Aorta (tissue), 5 donors: ENCODE results near the gene CPNE9. TPM values are rescaled to one million over a fixed set of nuclear protein-coding genes. Genes with fewer than 3 reads are reported as not detected.

ENCODE experiments used
- ATAC-seq: fragments of 200-7000 bp; cut with Tn5 transposase; one replicate; pipeline ENCODE4 v1.9.1; 2022; ENCODE audit warnings: moderate library complexity; ENCODE audit not compliant: low FRiP score
- DNase-seq, 2 donors: peaks; one replicate each; pipeline ENCODE4 v3.0.0-alpha.2; 2020
- H3K27ac ChIP-seq, 2 donors: one replicate each; pipeline ENCODE4 v1.5.1; 2013; ENCODE audit warnings: low read length in 2 of 2, mild to moderate bottlenecking in 2 of 2, moderate library complexity in 2 of 2, control low read depth in 1 of 2, inconsistent platforms in 1 of 2, low read depth in 1 of 2
- H3K27me3 ChIP-seq, 2 donors: one replicate each; pipeline ENCODE4 v1.6.1; 2013; ENCODE audit warnings: control low read depth in 1 of 2, low read length in 1 of 2, mild to moderate bottlenecking in 1 of 2, moderate library complexity in 1 of 2; ENCODE audit not compliant: insufficient read depth in 2 of 2, control insufficient read depth in 1 of 2
- H3K36me3 ChIP-seq, 2 donors: one replicate each; pipeline ENCODE4 v1.6.1; 2013; ENCODE audit warnings: control low read depth in 1 of 2, low read length in 1 of 2, mild to moderate bottlenecking in 1 of 2; ENCODE audit not compliant: insufficient read depth in 2 of 2, control insufficient read depth in 1 of 2
- H3K4me1 ChIP-seq, 2 donors: one replicate each; pipeline ENCODE4 v1.6.1; 2013; ENCODE audit warnings: low read length in 2 of 2, control low read depth in 1 of 2, mild to moderate bottlenecking in 1 of 2, moderate library complexity in 1 of 2; ENCODE audit not compliant: insufficient read depth in 2 of 2, control insufficient read depth in 1 of 2
- H3K4me3 ChIP-seq, 2 donors: one replicate each; pipeline ENCODE4 v1.5.1; 2013; ENCODE audit warnings: low read length in 2 of 2, control low read depth in 1 of 2, mild to moderate bottlenecking in 1 of 2
- H3K9me3 ChIP-seq: one replicate; pipeline ENCODE4 v1.6.1; 2013; ENCODE audit warnings: mild to moderate bottlenecking, low read length; ENCODE audit not compliant: control insufficient read depth
- WGBS, 2 donors: extraction: QIAGEN DNeasy Blood & Tissue Kit; methylation state at CpG; one replicate each; pipeline ENCODE4 v1.1.7; 2013; 5-methylcytosine and 5-hydroxymethylcytosine counted together
- intact Hi-C, 2 donors: fragments of 100-400 bp; cut with DNase I; formaldehyde crosslinking; loops; one replicate each; pipeline versions ENCODE4 v1.14.2 to v1.15.0; 2022
- long read RNA-seq, 2 donors: library from polyadenylated mRNA; unstranded; transcript quantifications; one replicate each; pipeline ENCODE4 v2.0.0, GENCODE V29; 2020 to 2021
- polyA plus RNA-seq, 2 donors: library from polyadenylated mRNA; stranded (reverse); fragments of 200-250 nt; gene quantifications; one replicate each; pipeline ENCODE4 v1.2.3, GENCODE V29; 2013
- total RNA-seq, 2 donors: library from RNA; stranded (reverse); fragmentation: NEBNext Ultra II Directional; extraction: Animal tissue kit (Norgen Biotek cat#: 25700); gene quantifications; one replicate each; pipeline ENCODE4 v1.2.1, GENCODE V29; 2021
- donor health status: healthy with polysubstance abuse.
- donor health status: Bipolar disorder and iron deficiency.
- donor health status: DM: no; HTN: no; CAD: no.
- donor health status: DM: no; HTN: no; CAD: no.
- donor health status: DM: yes; HTN: yes; CAD: no.

Gene CPNE9, protein sequence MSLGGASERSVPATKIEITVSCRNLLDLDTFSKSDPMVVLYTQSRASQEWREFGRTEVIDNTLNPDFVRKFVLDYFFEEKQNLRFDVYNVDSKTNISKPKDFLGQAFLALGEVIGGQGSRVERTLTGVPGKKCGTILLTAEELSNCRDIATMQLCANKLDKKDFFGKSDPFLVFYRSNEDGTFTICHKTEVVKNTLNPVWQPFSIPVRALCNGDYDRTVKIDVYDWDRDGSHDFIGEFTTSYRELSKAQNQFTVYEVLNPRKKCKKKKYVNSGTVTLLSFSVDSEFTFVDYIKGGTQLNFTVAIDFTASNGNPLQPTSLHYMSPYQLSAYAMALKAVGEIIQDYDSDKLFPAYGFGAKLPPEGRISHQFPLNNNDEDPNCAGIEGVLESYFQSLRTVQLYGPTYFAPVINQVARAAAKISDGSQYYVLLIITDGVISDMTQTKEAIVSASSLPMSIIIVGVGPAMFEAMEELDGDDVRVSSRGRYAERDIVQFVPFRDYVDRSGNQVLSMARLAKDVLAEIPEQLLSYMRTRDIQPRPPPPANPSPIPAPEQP
- total RNA-seq = not detected
- not detected for polyA plus RNA-seq
- long read RNA-seq, donor 1 = 0 reads
- long read RNA-seq, donor 2, partial matches to known transcripts = 0 of 1 reads
- long read RNA-seq, donor 2, other reads (novel, unspliced or antisense) = 1 of 1 reads

DNA sequence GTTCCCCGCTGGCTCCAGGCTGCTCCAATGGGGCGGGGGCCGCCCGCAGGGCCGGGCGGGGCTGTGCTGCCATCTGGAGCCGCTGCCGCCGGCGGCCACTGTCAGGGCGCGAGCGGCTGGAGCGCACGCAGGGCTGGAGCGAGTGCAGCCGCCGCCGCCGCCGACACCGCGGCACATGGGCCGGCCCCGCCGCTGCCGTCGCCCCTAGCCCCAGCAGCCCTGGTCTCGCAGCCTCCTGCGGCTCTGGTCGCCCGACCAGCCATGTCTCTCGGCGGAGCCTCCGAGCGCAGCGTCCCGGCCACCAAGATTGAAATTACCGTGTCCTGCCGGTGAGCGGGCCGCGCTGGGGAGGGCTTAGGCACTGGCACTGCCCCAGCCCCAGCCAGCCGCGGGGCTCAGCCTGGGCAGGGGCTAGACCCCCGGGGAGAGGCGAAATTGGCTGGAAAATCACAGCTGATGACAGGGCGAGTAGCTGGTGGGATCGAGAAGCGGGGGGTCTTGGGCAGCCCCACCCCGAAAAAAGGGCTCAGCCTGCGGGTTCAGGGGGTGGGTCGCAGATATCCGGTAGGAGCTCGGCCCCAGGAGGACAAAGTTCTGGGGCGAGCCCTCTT, at the start of gene CPNE9:
CPNE9 (plus strand) TSS at position 98 of the 611 bp plus-strand sequence; CDS start at position 262, 164 bp downstream.
- intact Hi-C loops = no loop called here
- 1% methylated on average over 52 to 56 of the region's 56 CpGs for WGBS, 2 donors
- peaks cover 0 to 5% of the 10 kb centered on the region in 2 donors for H3K36me3 ChIP-seq
- ATAC-seq = no peak
- no peaks in the 10 kb centered on the region for H3K9me3 ChIP-seq
- H3K4me1 ChIP-seq = no peaks in the 10 kb centered on the region
- no peak for DNase-seq
- H3K27me3 ChIP-seq = no peaks in the 10 kb centered on the region
- H3K4me3 ChIP-seq = no peak within 1 kb of the TSS
- no peak within 1 kb of the TSS for H3K27ac ChIP-seq

DNA sequence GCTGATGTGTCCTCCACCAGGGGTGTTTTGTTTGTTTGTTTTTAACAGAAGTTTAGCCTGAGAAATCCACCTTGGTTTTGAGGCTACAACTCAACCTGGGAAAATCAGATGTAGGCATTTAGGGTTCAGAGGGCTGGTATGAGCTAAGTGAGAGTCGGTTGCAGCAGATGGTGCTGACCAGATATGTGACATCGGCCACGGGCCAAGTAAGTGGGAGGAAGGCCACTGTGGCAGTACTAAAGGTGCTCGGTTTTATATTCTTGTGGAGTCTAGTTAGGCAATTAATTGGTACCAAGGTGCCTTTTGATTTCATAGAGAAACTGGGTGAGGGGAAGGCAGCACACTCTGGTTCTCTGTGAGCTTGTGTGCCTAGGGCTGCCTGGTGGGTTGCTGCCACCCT, 43.8 kb upstream of the CPNE9 start:
- WGBS, 2 donors = 88 to 92% methylated on average over 4 of the region's 4 CpGs
- DNase-seq = no peak
- intact Hi-C loops = no loop called here
- H3K4me1 ChIP-seq = no peaks in the 10 kb centered on the region
- no peaks in the 10 kb centered on the region for H3K27me3 ChIP-seq
- peaks cover 8 to 17% of the 10 kb centered on the region in 2 donors for H3K36me3 ChIP-seq
- no peak for ATAC-seq
- no peak overlapping the region for H3K27ac ChIP-seq
- H3K4me3 ChIP-seq = no peak overlapping the region
- peaks cover 2% of the 10 kb centered on the region for H3K9me3 ChIP-seq

DNA sequence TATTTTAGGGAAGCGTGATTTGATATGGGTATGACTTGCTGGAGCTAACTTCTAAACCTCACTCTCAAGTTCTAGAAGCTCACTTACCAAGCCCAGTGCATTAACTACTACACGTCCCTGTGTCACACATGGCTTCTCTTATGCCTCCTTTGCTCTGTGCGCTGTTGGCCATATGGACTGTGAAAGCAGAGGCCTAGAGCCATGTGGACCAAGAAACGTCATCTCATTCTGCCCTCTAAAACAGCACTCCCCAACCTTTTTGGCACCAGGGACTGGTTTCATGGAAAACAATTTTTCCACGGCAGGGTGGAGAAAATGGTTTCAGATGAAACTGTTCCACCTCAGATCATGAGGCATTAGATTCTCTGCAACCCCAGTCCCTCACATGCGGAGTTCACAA, 42.7 kb upstream of the CPNE9 start:
- peaks cover 8 to 17% of the 10 kb centered on the region in 2 donors for H3K36me3 ChIP-seq

DNA sequence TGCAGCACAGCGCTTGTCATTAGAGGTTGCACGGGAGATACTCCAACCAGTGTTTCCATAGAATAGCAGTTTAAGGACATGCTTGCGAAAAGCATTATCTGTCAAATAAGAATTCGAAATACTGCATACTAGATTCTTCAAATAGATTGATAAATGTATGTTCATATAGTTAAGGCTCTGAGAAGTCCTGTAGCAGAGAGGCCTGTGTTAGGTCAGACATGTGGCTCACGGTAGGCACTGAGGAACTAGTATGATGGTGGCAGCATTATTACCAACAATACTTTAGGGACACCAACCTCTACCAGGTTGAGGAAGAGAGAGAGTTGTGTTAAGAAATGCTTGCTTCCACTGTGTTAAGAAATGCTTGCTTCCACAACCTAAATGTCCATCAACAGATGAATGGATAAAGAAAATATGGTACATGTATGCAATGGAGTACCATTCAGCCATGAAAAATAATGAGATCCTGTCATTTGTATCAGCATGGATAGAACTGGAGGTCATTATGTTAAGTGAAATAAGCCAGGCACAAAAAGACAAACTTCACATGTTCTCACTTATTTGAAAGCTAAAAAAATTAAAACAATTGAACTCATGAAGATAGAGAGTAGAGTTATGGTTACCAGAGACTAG, 39.4 kb upstream of the CPNE9 start:
- Histone ChIP-seq H3K36me3 (peaks cover 4 to 16% of the 10 kb centered on the region in 2 donors), H3K27ac (no peak overlapping the region), H3K9me3 (peaks cover 2% of the 10 kb centered on the region), H3K4me1 (no peaks in the 10 kb centered on the region), H3K27me3 (no peaks in the 10 kb centered on the region), H3K4me3 (no peak overlapping the region)
- 96 to 97% methylated on average over 5 of the region's 5 CpGs for WGBS, 2 donors
- intact Hi-C loops = no loop called here
- DNase-seq = no peak
- no peak for ATAC-seq

More for the DNA sequence above, 42.7 kb upstream of the CPNE9 start:
- no peak for DNase-seq
- intact Hi-C loops = no loop called here
- H3K4me3 ChIP-seq = no peak overlapping the region
- ATAC-seq = no peak
- H3K27ac ChIP-seq = no peak overlapping the region
- peaks cover 2% of the 10 kb centered on the region for H3K9me3 ChIP-seq
- H3K27me3 ChIP-seq = no peaks in the 10 kb centered on the region
- H3K4me1 ChIP-seq = no peaks in the 10 kb centered on the region
- 76 to 77% methylated on average over 6 of the region's 6 CpGs for WGBS, 2 donors

DNA sequence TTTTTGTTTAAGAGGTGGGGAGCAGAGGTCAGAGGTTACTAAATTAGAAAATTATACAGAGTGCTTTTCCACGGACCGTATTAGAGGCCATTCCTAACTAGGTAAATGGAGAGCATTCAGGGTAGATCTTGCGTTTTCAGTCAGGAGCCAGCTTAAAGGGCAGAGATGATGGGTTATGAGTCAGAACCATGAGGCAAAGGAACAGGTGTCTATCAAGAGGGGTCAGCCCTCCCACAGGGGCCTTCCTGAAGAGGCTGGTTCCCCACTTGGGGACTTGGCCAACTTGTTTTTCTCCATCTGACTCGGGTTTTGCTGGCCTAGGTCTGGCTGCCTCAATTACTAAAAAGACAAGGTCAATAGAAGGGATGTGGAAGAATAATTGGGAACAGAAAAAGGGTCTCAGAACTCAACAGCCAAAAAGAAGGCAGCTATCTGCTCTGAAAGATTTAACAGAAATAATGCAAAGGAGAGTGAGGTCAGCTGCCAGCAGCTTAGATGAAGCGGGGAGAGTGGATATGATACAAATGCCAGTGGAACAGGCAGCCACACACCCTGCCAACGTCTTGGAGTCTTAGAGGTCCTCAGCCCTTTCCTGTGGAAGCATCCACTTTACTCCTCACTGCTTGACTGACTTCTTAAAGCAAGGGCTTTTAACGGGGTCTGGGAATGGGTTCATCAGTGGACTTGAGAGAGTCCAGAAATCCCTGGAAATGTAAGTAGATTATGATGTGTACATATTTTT, 36.8 kb upstream of the CPNE9 start:
- H3K36me3 ChIP-seq = peaks cover 7 to 12% of the 10 kb centered on the region in 2 donors
- H3K27me3 ChIP-seq = no peaks in the 10 kb centered on the region
- intact Hi-C loops = no loop called here
- no peak overlapping the region for H3K4me3 ChIP-seq
- 77 to 79% methylated on average over 7 of the region's 7 CpGs for WGBS, 2 donors
- no peaks in the 10 kb centered on the region for H3K9me3 ChIP-seq
- H3K4me1 ChIP-seq = peaks cover 5% of the 10 kb centered on the region in 2 donors
- no peak for ATAC-seq
- no peak for DNase-seq
- H3K27ac ChIP-seq = no peak overlapping the region

DNA sequence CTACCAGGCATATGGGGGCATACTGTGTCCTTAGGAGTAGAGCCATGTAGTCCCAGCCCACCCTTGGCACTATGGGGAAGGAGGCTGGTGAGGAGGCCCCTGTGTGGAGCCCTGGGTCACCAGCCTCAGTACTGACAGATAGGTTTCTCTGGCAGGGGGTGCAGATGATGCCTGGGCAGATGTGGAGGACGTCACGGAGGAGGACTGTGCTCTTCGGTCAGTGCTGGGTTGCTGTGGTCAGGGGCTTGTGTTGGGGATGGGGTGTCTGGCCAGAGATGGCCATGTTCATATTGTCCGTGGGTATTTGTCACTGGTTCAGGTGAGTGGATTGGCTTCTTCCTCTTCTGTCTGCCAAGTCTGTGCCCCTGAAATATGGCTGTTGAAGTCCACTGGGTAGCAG, 34.4 kb upstream of the CPNE9 start:
- H3K27ac ChIP-seq = no peak overlapping the region
- no peak overlapping the region for H3K4me3 ChIP-seq
- intact Hi-C loops = no loop called here
- DNase-seq (no peak), ATAC-seq (no peak)
- 90 to 93% methylated on average over 4 of the region's 4 CpGs for WGBS, 2 donors
- peaks cover 7 to 12% of the 10 kb centered on the region in 2 donors for H3K36me3 ChIP-seq
- no peaks in the 10 kb centered on the region for H3K9me3 ChIP-seq
- no peaks in the 10 kb centered on the region for H3K27me3 ChIP-seq
- peaks cover 5% of the 10 kb centered on the region in 2 donors for H3K4me1 ChIP-seq

DNA sequence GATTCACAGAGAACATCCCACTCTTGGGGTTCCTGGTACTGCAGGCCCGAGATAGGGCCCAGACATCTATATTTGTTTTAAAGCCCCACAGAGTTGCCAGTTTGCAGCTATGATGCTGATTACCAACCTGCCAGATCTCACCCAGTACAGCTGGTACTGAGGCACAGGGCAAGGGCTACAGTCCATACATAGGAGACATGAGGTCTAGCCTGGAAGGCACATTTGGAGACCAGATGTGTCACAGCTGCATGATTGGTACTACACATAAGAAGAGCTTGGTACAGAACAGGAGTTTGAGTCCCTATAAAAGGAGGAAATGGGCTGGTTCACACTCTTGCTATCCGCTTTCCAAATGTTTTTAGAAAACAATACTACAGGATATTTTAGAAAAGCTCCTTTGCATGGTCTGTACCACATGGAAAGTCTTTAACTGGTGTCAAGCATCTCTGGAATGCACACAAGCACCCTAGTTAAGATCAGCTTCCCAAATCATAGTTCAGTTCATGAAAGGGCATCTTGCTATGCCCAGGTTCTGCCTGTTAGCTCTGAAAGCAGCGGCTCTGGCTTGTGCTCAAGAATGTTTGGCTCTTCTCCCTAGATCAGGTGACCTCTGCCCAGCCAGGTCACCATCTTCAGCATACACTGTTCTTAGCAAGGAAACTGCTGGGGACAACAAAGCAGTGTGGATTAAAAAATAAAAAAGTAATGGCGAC, 33.8 kb upstream of the CPNE9 start:
- Histone ChIP-seq H3K4me3 (no peak overlapping the region), H3K27ac (no peak overlapping the region), H3K4me1 (peaks cover 5% of the 10 kb centered on the region in 2 donors), H3K36me3 (peaks cover 10 to 12% of the 10 kb centered on the region in 2 donors), H3K27me3 (no peaks in the 10 kb centered on the region), H3K9me3 (no peaks in the 10 kb centered on the region)
- 52 to 59% methylated on average over 4 of the region's 4 CpGs for WGBS, 2 donors
- intact Hi-C loops = no loop called here
- DNase-seq (no peak), ATAC-seq (peak; percentile 54)

DNA sequence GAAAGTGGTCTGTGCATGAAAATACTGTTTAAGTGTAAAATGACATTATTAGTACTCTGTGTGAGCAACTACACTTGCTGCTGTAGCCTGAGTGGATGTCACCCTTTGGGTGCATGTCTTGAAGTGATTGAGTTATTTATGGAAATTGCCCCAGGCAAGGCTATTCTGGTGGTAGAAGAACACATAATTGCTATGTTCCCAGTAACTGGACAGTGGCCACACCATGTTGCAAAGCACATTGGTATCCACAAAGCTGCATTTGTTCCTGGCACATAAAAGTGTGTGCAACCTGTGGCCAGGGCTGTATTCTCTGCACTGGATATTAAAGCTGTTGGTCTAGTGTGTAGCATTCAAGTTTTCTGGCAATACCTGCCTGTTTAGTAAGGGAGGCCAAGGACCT, 30.6 kb upstream of the CPNE9 start:
- no peak overlapping the region for H3K27ac ChIP-seq
- DNase-seq (no peak), ATAC-seq (no peak)
- H3K9me3 ChIP-seq = no peaks in the 10 kb centered on the region
- H3K4me1 ChIP-seq = peaks cover 5% of the 10 kb centered on the region in 2 donors
- peaks cover 21 to 24% of the 10 kb centered on the region in 2 donors for H3K36me3 ChIP-seq
- no peak overlapping the region for H3K4me3 ChIP-seq
- H3K27me3 ChIP-seq = no peaks in the 10 kb centered on the region
- intact Hi-C loops = no loop called here
